Bronchial epithelial cell (primary cell): Measurements from ENCODE around the gene FRYL. TPM values are rescaled to one million over a fixed set of nuclear protein-coding genes. Genes with fewer than 3 reads are reported as not detected.

ENCODE experiments used
- DNase-seq: peaks from one replicate; pipeline ENCODE4 v3.0.0-alpha.2; 2010; ENCODE audit warnings: low read depth
- FAIRE-seq: peaks from 2 replicates; lab custom pipeline; 2011; peaks lifted over from hg19 to GRCh38; lab: Jason Lieb, UNC
- H3K27me3 ChIP-seq: 2 replicates; pipeline ENCODE4 v1.5.1; 2011; ENCODE audit warnings: low read length; ENCODE audit not compliant: control insufficient read depth, insufficient read depth
- H3K36me3 ChIP-seq: 2 replicates; pipeline ENCODE4 v1.5.1; 2011; ENCODE audit warnings: low read length; ENCODE audit not compliant: control insufficient read depth, insufficient read depth
- H3K4me3 ChIP-seq: 2 replicates; pipeline ENCODE4 v1.5.1; 2011; ENCODE audit warnings: mild to moderate bottlenecking, low read depth, low read length, control low read depth
- total RNA-seq: library from RNA; depleted of rRNA; stranded (reverse); fragments of >200 nt; gene quantifications from 2 replicates; pipeline ENCODE4 v1.2.1, GENCODE V29; 2014
- TF ChIP-seq, protein P1 (sequence below): IDR thresholded peaks from 2 replicates; pipeline ENCODE4 v1.5.1; 2011; ENCODE audit warnings: mild to moderate bottlenecking, moderate library complexity, low read length, control low read depth, inconsistent platforms; ENCODE audit not compliant: insufficient read depth, severe bottlenecking

The FRYL gene
- total RNA-seq, 1 donor from 2014 or later: 43.2 TPM

DNA sequence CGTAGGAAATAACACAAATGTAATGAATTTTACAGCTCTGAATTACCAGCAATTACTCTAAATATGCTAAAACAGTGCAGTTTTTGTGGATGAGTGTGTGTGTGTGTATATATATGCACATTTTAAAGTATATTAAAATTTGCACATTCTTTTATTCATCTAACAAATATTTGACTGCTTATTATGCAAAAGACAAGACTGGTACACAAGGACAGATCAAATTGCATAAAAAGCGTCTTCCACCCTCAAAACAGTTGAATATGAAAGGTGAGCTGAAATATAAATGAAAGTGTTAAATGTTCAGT, 276.1 kb downstream of the FRYL start:
- Histone ChIP-seq H3K36me3 (peaks cover 5% of the 10 kb centered on the region), H3K4me3 (no peak overlapping the region), H3K27me3 (no peaks in the 10 kb centered on the region)
- TF ChIP-seq, protein P1, sequence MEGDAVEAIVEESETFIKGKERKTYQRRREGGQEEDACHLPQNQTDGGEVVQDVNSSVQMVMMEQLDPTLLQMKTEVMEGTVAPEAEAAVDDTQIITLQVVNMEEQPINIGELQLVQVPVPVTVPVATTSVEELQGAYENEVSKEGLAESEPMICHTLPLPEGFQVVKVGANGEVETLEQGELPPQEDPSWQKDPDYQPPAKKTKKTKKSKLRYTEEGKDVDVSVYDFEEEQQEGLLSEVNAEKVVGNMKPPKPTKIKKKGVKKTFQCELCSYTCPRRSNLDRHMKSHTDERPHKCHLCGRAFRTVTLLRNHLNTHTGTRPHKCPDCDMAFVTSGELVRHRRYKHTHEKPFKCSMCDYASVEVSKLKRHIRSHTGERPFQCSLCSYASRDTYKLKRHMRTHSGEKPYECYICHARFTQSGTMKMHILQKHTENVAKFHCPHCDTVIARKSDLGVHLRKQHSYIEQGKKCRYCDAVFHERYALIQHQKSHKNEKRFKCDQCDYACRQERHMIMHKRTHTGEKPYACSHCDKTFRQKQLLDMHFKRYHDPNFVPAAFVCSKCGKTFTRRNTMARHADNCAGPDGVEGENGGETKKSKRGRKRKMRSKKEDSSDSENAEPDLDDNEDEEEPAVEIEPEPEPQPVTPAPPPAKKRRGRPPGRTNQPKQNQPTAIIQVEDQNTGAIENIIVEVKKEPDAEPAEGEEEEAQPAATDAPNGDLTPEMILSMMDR: no peak
- DNase-seq: no peak
- FAIRE-seq: no peak

- TF ChIP-seq, protein P1: no peak
- DNase-seq: no peak
- Histone ChIP-seq H3K36me3 (peaks cover 2% of the 10 kb centered on the region), H3K4me3 (no peak overlapping the region), H3K27me3 (no peaks in the 10 kb centered on the region)
- FAIRE-seq: no peak
These were observed 276.6 kb downstream of the FRYL start for GRCh38 chr4:48503233-48504025.

- no peak for DNase-seq
- TF ChIP-seq, protein P1: no peak
- FAIRE-seq: no peak
- no peak overlapping the region for H3K4me3 ChIP-seq
- no peaks in the 10 kb centered on the region for H3K27me3 ChIP-seq
- no peaks in the 10 kb centered on the region for H3K36me3 ChIP-seq
These were observed 280.5 kb downstream of the FRYL start for GRCh38 chr4:48499551-48500066.

- no peak for FAIRE-seq
- TF ChIP-seq, protein P1: no peak
- no peak for DNase-seq
- Histone ChIP-seq H3K4me3 (no peak overlapping the region), H3K27me3 (no peaks in the 10 kb centered on the region), H3K36me3 (no peaks in the 10 kb centered on the region)
These were observed 281.2 kb downstream of the FRYL start for GRCh38 chr4:48498895-48499294.

GRCh38 chr4:48495941-48496340, 284.1 kb downstream of the FRYL start:
- TF ChIP-seq, protein P1: no peak
- no peak overlapping the region for H3K4me3 ChIP-seq
- FAIRE-seq (no peak), DNase-seq (no peak)
- H3K27me3 ChIP-seq: peaks cover 7% of the 10 kb centered on the region
- no peaks in the 10 kb centered on the region for H3K36me3 ChIP-seq
